ENCODE data around the gene FAM161B. TPM values are rescaled to one million over a fixed set of nuclear protein-coding genes. Genes with fewer than 3 reads are reported as not detected.
"Not testable (repeated sequence)": the region's sequence is repeated elsewhere in the genome, so short reads cannot be mapped to it uniquely, and the experiment has no call there.

Gene FAM161B
- total RNA-seq, 1 donor from 2014 or later: 0.13 TPM

- Mint-ChIP-seq H3K27ac (no peak overlapping the region), H3K27me3 (ENCODE audit: insufficient read depth, low read depth) (no peaks in the 10 kb centered on the region), H3K36me3 (peaks cover 31% of the 10 kb centered on the region), H3K9me3 (no peaks in the 10 kb centered on the region), H3K4me3 (no peak overlapping the region), H3K4me1 (no peaks in the 10 kb centered on the region)
- H3K4me3 ChIP-seq: no peak overlapping the region
- H3K27ac ChIP-seq: no peak overlapping the region
- TF ChIP-seq CTCF (IDR thresholded peaks at IDR 0.05): no peak
- no peak for TF ChIP-seq EZH2 (IDR thresholded peaks at IDR 0.05)
- no peak for TF ChIP-seq EZH2phosphoT487 (IDR thresholded peaks at IDR 0.05)
- H3K27me3 ChIP-seq: no peaks in the 10 kb centered on the region
- no peak overlapping the region for H3K9ac ChIP-seq
- H3K36me3 ChIP-seq: peaks cover 13% of the 10 kb centered on the region
- no peak overlapping the region for H2AFZ ChIP-seq (replicated peaks)
- H3K4me2 ChIP-seq: no peak overlapping the region
- no peaks in the 10 kb centered on the region for H3K4me1 ChIP-seq
- H3F3A ChIP-seq (ENCODE audit: low read depth): no peaks in the 10 kb centered on the region
- H3K79me2 ChIP-seq (ENCODE audit: low read depth): no peaks in the 10 kb centered on the region
- no peaks in the 10 kb centered on the region for H3K9me3 ChIP-seq (ENCODE audit: low read depth)
- DNase-seq (ENCODE audit: low spot score): no peak
- peaks cover 17% of the 10 kb centered on the region for H4K20me1 ChIP-seq (ENCODE audit: low read depth)
Observed at GRCh38 chr14:73924337-73924736, 25.6 kb downstream of the FAM161B start.

GRCh38 chr14:73919457-73919856 lies 30.4 kb downstream of the FAM161B start:
- Histone ChIP-seq H4K20me1 (ENCODE audit: low read depth) (peaks cover 14% of the 10 kb centered on the region), H3K36me3 (peaks cover 13% of the 10 kb centered on the region)
- H3K9me3 Mint-ChIP-seq; H3K79me2 ChIP-seq (ENCODE audit: low read depth); H3F3A ChIP-seq (ENCODE audit: low read depth); H3K27ac Mint-ChIP-seq; H2AFZ ChIP-seq (replicated peaks); DNase-seq (ENCODE audit: low spot score); H3K4me1 Mint-ChIP-seq; H3K4me3 Mint-ChIP-seq; H3K4me1 ChIP-seq; H3K27me3 Mint-ChIP-seq (ENCODE audit: insufficient read depth, low read depth); H3K27me3 ChIP-seq; H3K27ac ChIP-seq; H3K4me2 ChIP-seq; H3K9me3 ChIP-seq (ENCODE audit: low read depth); H3K4me3 ChIP-seq; H3K9ac ChIP-seq: not testable (repeated sequence)
- H3K36me3 Mint-ChIP-seq: peaks cover 16% of the 10 kb centered on the region

GRCh38 chr14:73916324-73916723 lies 33.6 kb downstream of the FAM161B start:
- no peak overlapping the region for H3K4me3 Mint-ChIP-seq
- H3K27me3 Mint-ChIP-seq (ENCODE audit: insufficient read depth, low read depth): no peaks in the 10 kb centered on the region
- H3K36me3 Mint-ChIP-seq: peaks cover 25% of the 10 kb centered on the region
- Histone ChIP-seq H3F3A (ENCODE audit: low read depth) (no peaks in the 10 kb centered on the region), H3K4me1 (no peaks in the 10 kb centered on the region), H3K9ac (no peak overlapping the region), H3K4me2 (no peak overlapping the region), H3K27ac (no peak overlapping the region), H3K4me3 (no peak overlapping the region), H4K20me1 (ENCODE audit: low read depth) (peaks cover 10% of the 10 kb centered on the region), H3K36me3 (peaks cover 14% of the 10 kb centered on the region), H2AFZ (replicated peaks) (no peak overlapping the region), H3K79me2 (ENCODE audit: low read depth) (peaks cover 3% of the 10 kb centered on the region), H3K9me3 (ENCODE audit: low read depth) (no peaks in the 10 kb centered on the region), H3K27me3 (no peaks in the 10 kb centered on the region)
- H3K4me1 Mint-ChIP-seq: no peaks in the 10 kb centered on the region
- no peak for TF ChIP-seq CTCF (IDR thresholded peaks at IDR 0.05)
- TF ChIP-seq EZH2phosphoT487 (IDR thresholded peaks at IDR 0.05): no peak
- TF ChIP-seq EZH2 (IDR thresholded peaks at IDR 0.05): no peak
- no peak for DNase-seq (ENCODE audit: low spot score)
- no peak overlapping the region for H3K27ac Mint-ChIP-seq
- H3K9me3 Mint-ChIP-seq: no peaks in the 10 kb centered on the region

GRCh38 chr14:73913256-73913655 lies 36.6 kb downstream of the FAM161B start:
- Histone ChIP-seq H3K9me3 (ENCODE audit: low read depth) (no peaks in the 10 kb centered on the region), H3K9ac (no peak overlapping the region), H3K4me2 (no peak overlapping the region), H3K79me2 (ENCODE audit: low read depth) (peaks cover 3% of the 10 kb centered on the region), H2AFZ (replicated peaks) (no peak overlapping the region), H3K36me3 (peaks cover 25% of the 10 kb centered on the region), H3K27me3 (no peaks in the 10 kb centered on the region), H3K27ac (no peak overlapping the region), H3K4me1 (no peaks in the 10 kb centered on the region), H3F3A (ENCODE audit: low read depth) (no peaks in the 10 kb centered on the region), H3K4me3 (no peak overlapping the region), H4K20me1 (ENCODE audit: low read depth) (peaks cover 3% of the 10 kb centered on the region)
- no peaks in the 10 kb centered on the region for H3K4me1 Mint-ChIP-seq
- H3K27me3 Mint-ChIP-seq (ENCODE audit: insufficient read depth, low read depth): no peaks in the 10 kb centered on the region
- peaks cover 35% of the 10 kb centered on the region for H3K36me3 Mint-ChIP-seq
- no peak for DNase-seq (ENCODE audit: low spot score)
- no peak overlapping the region for H3K4me3 Mint-ChIP-seq
- TF ChIP-seq EZH2phosphoT487 (IDR thresholded peaks at IDR 0.05) (no peak), CTCF (IDR thresholded peaks at IDR 0.05) (no peak), EZH2 (IDR thresholded peaks at IDR 0.05) (no peak)
- H3K27ac Mint-ChIP-seq: no peak overlapping the region
- H3K9me3 Mint-ChIP-seq: no peaks in the 10 kb centered on the region

Measured in neural progenitor cell (in vitro differentiated cells).